GM19043 (cell line): ENCODE measurements around the gene SOCS2.
A peak's percentile ranks its signal among the peaks of the same experiment; 100 is the strongest.

ENCODE experiments used
- ATAC-seq: cut with Tn5 transposase; IDR thresholded peaks from one replicate; pipeline ENCODE4 v1.9.1; 2021; ENCODE audit warnings: low read depth; ENCODE audit not compliant: unreplicated experiment

SOCS2 gene

DNA sequence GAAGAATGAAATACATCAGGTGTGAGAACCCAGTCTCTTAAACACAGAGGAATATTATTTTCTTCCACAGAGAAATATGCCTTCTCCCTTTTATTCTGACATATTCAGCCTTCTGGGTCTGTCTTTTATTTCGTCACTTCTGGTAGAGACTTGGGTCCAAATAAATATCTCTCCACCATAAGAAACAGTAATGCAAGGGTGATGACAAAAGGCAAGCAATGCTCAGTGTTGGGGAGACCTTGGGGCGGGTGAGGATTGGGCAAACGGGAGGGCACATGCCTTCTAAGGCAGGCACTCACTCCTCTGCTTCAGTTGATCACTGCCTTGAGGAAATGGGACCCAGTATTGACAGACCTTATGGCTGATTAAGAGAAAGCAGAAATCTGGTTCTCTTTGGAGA is 6.7 kb upstream of the SOCS2 start:
- ATAC-seq, result no peak

DNA sequence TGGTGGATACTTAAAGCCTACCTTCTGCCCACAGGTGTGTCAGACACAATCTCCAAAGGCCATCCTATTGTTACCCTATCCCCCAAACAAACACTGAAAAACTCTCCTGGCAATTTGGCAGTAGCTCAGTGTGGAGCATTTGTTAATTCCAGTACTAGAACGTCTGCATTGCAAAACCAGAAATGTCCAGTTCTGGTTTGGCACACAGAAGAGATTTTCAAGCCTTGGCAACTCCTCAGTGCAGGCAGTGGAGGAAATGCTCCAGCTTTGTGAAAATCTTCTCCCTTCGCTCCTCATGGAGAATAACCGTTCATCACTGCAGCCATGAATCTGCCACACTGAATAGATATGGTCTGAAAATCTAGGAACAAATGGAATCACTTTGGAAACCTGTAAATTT is 5.3 kb upstream of the SOCS2 start:
- no peak for ATAC-seq

DNA sequence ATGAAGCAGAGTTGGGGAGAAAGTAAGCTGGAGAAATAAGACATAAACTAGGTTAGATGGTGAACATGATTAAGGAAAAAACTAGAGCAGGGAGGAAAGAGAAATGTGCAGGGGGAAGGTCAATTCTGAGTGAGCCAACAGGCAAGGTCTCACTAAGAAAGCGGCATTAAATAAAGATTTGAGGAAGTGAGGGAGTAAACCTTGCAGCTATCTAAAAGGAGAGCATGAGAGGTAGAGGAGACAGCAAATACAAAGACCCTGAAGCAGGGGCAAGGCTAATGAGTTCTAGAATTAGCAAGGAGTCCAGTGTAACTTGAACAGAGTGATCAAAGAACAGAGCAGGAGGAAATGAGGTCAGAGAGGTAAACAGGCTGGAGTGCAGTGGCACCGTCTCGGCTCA is 4.4 kb upstream of the SOCS2 start:
- ATAC-seq, result no peak

DNA sequence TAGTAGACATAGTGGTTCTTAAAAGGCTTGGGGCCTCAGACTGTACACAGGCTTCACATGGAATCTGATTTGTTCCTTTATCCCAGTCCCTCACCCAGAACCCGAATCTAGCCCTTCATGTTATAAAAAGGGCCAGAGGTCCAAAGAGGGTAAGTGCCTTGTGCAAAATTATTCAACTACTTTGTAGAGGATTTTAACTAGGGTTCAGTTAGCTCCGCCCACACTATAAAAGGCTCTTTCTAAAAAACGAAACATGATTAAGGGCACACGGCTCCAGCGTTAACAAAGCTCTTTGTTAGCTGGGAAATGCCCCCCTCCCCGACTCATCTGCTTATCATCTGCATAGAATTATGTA is 3.2 kb upstream of the SOCS2 start:
- ATAC-seq, result no peak

DNA sequence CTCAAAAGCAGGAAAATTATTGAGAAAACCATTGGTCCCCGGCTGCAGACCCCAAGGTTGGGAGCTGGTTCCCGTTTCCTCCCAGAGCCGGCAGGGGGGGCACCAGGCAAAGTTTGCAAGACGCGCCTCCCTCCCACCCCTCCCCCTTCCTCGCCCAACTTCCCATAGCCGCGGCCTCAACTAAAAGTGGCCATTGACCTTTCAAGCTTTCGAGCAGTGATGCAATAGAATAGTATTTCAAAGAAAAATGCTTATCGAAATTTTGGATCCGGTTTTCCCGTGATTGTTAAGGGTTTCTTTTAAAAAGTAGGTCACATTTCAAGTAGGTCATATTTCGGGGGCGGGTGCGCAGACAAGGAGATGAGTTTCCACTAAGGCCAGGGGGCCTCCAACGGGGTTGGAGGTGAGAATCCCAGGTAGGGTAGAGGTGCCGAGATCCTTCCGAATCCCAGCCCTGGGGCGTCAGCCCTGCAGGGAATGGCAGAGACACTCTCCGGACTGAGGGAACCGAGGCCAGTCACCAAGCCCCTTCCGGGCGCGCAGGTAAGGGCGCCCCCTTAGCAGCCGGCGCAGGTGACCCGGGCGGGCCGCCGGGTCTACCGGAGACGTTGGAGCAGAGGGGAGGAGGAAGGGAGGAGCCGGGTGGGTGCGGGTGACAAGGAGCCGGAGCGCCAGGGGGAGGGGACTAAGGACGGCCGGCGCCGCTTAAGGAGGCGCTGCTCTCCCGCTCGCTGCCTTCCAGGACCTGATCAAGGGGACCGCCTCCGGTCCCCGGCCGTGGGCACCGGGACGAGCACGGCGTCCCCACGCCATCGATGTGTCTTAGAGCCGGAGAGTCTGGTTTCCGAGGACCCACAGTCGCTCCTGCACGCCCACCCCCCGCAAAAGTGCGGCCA is 2.6 kb upstream of the SOCS2 start:
- ATAC-seq, result peak; percentile 34

DNA sequence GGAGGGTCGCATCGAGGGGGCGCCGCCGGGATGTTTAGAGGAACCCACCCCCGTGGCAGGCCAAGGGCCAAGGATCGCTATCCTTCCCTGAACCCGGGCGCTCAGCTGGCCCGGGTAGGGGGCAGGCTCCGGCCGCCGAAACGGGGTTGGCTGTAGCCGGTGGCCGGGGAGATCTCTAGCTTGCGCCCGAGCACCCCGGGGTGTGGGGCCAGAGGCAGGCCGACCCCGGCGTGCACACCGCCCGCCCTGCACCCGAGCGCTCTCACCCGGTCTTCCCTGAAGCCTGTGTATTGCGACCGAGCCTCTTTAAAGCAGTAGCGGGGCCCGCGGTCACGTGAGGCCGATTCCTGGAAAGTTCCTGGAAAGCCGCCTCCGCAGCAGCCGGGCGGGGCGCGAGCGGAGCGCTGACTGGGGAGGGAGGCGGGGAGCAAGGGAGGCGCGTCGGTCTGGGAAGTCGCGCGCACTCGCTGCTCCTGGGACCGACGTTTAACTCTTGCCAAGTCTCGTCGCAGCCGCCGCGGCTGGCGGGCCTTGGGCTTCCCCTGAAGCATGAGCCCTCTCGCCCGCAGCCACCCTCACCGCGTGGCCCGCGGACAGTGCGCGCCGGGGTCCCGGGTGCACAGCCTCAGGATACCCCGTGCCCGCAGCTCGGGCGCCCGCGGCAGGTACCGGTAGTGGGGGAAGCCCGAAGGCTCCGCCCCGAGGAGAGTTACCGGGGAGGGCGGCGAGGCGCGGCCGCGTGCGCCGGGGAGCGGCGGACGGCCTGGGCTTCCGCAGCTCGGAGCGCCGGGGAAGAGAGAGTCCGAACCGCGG is 1.7 kb upstream of the SOCS2 start:
- ATAC-seq, result peak; percentile 42

DNA sequence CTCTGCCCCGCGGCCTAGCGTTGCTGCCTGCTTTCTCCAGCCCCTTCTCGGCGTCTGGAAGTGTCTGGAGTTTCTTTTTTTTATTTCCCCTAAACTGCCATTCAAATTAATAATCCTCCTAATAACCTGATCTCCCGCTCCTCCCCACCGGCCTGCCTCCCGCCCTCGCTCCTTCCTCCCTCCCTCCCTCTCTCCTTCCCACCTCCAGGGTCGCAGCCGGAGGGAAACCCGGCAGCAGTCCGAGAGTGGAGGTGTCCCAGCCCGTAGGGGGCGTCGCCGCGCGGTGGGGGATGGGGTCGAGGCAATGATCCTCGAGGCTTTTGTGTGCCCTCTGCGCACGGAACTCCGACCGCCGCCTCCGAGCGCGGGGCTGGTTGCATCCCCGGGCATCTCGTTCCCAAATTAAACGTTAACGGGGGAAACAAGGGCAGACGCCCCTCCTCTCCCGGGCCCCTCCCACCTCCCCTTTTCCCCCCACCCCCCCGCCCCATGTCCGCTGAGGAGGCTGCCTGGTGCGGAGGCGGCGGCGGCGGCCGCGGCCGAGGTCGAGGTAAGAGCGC is 1.0 kb upstream of the SOCS2 start:
- ATAC-seq, result no peak

DNA sequence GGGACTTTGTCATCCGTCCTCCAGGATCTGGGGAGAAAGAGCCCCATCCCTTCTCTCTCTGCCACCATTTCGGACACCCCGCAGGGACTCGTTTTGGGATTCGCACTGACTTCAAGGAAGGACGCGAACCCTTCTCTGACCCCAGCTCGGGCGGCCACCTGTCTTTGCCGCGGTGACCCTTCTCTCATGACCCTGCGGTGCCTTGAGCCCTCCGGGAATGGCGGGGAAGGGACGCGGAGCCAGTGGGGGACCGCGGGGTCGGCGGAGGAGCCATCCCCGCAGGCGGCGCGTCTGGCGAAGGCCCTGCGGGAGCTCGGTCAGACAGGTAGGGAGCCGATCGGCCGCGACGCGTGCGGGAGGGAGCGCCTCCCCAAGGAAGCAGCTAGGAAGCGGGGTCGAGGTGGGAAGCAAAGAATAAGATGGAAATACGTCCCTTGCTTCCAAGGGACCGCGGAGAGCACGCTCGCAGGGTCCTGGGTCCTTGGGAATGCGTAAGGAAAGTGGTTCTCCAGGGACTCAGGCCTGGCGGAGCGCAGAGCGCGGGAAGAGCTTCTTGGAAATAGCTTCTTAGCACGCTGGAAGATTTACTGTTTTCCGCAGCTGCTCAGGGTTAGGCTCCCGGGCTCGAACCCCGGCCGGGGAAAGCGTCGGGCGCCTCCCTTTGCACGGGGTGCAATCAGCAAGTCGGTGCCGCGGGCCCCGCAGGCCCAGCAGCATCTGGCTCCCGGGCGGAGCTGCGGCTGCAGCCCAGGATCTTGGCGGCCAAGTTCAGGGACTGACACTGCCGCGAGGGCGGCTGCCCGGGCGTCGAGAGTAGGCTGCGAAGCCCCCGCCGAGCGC is 457 bp downstream of the SOCS2 start:
- no peak for ATAC-seq

DNA sequence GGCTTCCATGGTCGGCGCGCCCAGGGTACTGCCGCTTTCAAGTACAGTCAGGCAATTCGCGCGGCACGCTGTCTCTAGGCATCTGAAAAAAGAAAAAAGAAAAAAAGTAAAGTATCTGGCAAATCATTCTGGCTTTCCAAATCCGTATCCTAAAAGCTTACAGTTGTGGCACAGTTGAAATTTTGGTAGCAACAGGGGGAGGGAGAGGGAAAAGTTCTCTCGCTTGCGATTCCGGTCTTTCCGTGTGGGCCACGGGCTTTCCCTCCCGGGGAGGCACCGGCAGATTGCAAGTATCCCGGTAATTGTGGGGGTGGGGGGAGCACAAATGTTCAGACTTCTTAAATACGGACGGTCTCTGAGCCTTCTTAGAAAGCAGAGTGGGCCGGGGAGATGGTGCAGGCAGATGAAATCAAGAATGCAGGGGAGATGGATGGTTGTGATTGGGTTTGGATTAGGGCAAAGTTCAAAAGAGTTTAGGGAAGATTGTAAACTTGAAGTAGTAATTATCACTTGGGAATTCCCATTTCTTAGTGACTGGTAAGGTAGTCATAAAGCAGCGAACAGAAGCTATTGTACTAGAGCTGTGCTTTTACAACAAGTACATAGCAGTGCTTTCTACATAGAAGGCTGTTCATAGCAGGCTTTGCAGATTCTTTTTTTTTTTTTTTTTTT is 1.2 kb downstream of the SOCS2 start:
- no peak for ATAC-seq

DNA sequence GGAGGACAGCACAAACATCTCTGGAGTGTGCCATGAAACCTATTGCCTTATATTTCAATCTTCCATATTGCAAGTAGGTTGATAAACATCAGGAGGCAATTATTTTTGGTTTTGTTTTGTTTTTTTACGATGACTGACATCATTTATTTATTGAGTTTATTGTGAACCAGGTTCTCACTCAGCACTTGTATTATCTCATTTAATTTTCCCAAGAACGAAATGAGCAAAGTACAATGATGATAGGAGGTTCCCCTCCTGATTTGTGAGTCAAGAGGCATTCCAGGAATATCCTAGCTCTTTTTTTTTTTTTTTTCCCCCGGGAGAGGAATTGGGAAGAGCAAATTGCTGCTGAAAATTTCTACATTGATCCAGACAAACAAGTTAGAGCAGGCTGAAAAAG is 4.7 kb downstream of the SOCS2 start:
- ATAC-seq, result no peak

DNA sequence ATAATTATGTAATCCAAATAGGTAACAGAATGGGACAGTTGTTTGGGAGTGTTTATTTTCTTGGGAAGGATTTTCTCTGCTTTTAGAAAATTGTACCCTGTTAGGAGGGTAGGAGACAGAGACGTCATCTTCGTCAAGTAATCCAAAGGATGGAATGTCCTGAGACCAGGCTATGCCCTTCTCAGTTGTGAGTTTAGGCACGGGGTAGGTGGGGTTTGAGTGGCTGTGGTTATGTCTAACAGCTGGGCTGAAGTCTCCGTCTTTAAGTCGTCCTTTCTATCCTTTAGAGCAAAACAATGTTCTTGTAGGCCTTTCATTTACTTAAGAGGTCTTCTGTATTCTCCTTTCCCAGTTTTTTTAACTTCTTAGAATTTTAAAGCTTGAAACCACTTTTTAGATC is 5.7 kb downstream of the SOCS2 start:
- ATAC-seq, result no peak

DNA sequence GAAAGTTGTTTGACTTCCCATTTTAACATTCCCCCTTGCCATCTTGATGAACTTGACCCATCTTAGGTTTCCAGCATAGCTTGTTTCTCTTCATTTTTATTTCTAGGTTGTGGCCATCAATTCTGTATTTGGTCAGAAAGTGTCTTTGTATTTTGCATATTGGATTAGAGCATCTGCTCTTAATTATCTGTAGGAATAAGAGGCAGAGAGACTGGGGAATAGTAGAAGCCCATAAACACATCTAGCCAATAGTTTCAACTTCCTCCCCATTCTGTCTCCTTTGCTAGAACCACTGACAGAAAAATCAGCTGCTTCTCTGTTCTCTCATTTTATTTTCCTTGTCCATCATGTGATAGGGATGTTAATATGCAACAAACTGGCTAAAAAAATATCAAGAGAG is 8.2 kb downstream of the SOCS2 start:
- ATAC-seq, result no peak

DNA sequence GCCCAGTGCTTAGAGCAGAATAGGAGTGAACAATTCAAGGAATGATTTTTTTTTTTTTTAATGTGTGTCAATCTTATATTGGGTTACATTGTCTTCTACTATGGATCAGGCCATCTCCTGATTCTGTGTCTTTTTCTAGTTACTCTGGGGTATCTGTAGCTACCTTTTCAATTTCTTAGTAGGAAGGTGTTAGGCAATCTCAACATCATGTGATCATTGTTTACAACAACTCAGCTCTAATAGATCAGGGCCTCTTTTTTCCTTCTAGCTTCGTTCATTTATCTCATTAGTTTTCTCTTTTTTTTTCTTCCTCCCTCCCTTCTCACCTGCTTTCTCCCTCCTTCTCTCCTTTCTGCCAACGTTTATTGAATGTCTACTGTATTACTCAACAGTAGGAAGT is 8.9 kb downstream of the SOCS2 start:
- no peak for ATAC-seq

DNA sequence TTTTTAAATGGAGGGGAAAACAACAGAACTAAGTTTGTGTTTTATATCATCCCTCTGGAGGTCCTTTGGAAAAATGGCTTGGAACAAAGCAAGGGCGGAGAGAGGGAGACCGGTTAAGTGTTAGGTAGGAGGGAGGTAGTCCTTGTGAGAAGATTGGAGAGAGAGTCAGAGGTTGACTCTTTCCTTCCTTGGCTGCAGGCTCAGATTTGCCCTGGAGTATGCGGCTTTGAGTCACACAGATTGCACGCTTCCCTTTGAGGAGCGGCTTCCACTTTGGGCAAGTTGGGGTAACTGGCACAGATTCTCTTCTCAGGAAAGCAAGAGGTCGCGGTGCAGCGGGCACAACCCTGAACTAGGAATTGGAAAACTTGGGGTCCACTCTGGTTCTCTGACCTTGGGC is 9.9 kb downstream of the SOCS2 start:
- ATAC-seq, result no peak

DNA sequence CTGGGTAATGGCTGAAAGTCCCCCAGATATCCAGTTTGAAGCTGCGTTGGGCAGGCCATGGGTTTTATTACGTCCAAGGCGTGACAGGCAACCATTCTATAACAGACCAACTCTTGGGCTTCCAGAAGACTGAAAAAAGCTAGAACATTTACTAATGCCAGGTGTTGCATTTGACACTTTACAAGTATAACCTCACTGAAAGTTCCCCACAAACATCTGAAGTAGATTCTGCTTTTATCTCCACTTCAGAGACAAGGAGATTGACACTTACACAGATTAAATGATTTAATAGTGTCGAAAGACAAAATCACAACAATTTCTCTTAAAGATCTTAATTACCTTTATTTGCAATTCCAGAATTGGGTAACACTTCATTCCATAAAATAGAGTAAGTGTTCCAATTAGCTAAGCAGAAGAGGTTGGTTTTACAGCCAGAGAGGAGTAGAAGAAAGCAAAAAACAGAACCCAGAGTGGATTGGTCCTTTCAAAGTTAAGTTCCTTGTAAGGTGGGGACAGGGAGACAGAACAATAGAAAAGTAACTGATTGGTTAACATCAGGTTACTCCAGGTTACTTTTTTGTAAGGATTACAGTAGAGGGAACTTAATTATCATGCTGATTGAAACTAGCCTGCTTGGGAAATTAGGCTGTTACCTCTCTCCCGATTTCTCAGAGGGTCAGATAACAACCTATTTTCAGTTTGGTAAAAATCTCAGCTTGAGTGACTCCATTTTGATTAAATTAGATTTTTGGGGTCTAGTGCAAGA is 11.3 kb downstream of the SOCS2 start:
- no peak for ATAC-seq

DNA sequence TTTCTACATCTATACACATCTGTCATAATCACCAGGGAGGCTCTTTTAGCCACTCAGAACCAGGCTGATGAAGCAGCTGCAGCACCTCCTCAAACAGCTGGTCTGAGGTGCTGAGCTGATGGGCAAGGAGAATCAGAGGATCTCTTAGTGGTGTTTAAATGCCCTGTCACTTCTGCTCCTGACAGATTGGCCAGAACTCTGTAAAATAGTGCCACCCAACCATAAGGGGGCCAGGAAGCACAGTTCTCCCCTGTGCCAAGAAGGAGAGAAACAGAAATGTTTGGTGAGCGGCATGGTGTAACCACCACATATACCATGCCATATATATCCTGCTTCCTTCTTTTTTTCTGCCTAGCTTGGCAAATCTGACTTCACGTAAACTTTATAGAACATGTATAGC is 12.8 kb downstream of the SOCS2 start:
- no peak for ATAC-seq

DNA sequence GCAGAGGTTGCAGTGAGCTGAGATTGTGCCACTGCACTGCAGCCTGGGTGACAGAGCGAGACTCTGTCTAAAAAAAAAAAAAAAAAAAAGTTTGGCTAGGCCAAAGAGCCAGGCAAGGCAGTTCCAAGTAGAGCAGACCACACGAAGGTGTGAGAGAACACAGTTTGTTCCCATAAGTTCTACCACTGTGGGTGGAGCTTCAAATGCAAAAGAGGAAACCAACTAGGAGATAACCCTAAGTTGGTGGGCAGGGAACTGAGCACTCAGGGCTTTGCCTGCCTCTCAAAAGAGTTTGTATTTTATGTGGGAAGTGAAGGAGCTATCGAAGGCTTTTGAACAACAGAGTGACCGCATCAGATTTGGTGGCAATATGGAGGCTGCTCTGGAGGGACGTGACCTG is 15.1 kb downstream of the SOCS2 start:
- no peak for ATAC-seq

DNA sequence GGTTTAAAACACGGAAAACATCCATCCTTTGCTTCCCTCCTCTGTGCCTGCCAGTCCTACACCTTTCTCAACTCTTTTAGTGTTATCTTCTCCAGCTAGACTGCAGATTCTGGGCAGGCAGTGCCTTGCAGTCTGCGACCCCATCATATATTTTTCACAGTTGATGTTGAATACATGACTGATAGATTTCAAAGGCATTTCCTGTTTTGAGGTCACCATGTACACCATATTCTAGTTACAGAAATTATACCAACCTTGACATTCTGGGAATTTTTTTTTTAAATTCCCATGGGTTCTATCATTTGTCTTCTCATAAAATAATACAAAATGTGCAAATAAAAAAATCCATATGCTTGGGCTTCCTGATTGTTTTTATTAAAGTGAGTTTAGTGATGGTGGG is 16.6 kb downstream of the SOCS2 start:
- no peak for ATAC-seq

DNA sequence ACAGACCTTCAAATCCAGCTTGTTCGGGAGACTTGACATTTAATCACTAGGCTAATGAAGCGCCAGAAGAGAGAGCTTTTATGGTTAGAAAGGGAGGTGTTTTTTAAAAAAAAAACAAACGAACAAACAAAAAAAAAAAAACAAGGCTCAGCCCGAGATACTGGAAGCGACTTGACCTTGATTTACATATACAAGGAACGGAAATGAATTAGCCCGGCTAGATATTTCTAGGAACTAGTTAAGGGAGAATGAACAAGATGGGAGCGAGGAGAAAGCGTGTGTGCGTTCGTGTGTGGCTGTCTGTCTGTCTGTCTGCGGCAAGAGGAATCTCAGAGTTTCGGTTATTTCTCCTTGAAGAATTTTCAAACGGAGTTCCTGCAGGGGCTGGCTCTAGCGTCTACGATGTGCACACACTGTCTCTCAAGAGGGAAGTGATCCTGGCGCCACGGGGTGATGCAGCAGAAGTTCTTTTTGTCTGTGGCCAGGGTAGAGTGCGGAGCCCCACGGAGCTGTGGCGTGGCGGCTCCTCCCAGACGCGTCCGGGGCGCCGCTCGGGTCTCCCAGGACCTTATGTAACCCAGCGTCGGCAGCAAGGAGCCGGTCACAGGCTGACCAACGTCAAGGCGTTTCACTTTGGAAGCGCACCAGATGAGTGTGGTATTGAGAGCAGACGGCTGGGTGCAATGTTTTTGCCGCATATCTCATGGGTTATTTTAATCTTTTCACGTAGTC is 18.8 kb downstream of the SOCS2 start:
- peak; percentile 55 for ATAC-seq
